Panc1 (cell line): ENCODE measurements around the gene CRY2. TPM values are rescaled to one million over a fixed set of nuclear protein-coding genes. Genes with fewer than 3 reads are reported as not detected.

Experiments used
- ATAC-seq: fragments of 200-7000 bp; cut with Tn5 transposase; 2 replicates; pipeline ENCODE4 v1.9.1; 2020; ENCODE audit warnings: mild to moderate bottlenecking, moderate library complexity
- BruUV-seq: library from RNA; stranded (reverse); fragments of 400-500 nt; replicated peaks from 2 replicates; lab custom pipeline; 2021; lab: Mats Ljungman, UMichigan
- CTCF ChIA-PET: fragments of 300-600 bp; sonication (Branson Sonifier 250); formaldehyde crosslinking; loops from one replicate; lab custom pipeline; 2022; ENCODE audit warnings: antibody characterized with exemption; lab: Charles Lee
- POLR2A ChIA-PET: fragments of 300-600 bp; sonication (Branson Sonifier 250); formaldehyde crosslinking; loops from one replicate; lab custom pipeline; 2022; ENCODE audit warnings: antibody characterized with exemption; lab: Charles Lee
- DNase-seq: peaks from one replicate; pipeline ENCODE4 v3.0.0-alpha.2; 2010; ENCODE audit warnings: low read depth, low spot score
- H3K27ac ChIP-seq: 2 replicates; pipeline ENCODE4 v1.5.1; 2011; ENCODE audit warnings: mild to moderate bottlenecking, low read length, inconsistent platforms
- H3K27me3 ChIP-seq: fragments of 200-500 bp; sonication (Bioruptor generic); 2 replicates; pipeline ENCODE4 v1.6.0; 2014; ENCODE audit warnings: low read length, inconsistent platforms; ENCODE audit not compliant: control insufficient read depth, insufficient read depth
- H3K36me3 ChIP-seq: fragments of 200-500 bp; sonication (Bioruptor generic); 2 replicates; pipeline ENCODE4 v1.5.1; 2014; ENCODE audit warnings: inconsistent platforms, mild to moderate bottlenecking, low read length, moderate library complexity; ENCODE audit not compliant: control insufficient read depth, insufficient read depth
- H3K4me1 ChIP-seq: 2 replicates; pipeline ENCODE4 v1.5.1; 2011; ENCODE audit warnings: inconsistent platforms, mild to moderate bottlenecking, low read length, moderate library complexity; ENCODE audit not compliant: control insufficient read depth, insufficient read depth
- H3K4me3 ChIP-seq, 2 experiments: 2 replicates each; pipeline ENCODE4 v1.5.1; 2011 to 2012; ENCODE audit warnings: low read depth in 2 of 2, low read length in 2 of 2, mild to moderate bottlenecking in 2 of 2, inconsistent platforms in 1 of 2, moderate library complexity in 1 of 2
- H3K9me3 ChIP-seq: fragments of 200-500 bp; sonication (Bioruptor generic); 2 replicates; pipeline ENCODE4 v1.5.1; 2014; ENCODE audit warnings: low read depth, mild to moderate bottlenecking, inconsistent platforms, low read length, moderate library complexity; ENCODE audit not compliant: control insufficient read depth, insufficient read depth
- CTCF ChIP-seq: fragments of 450-650 bp; IDR thresholded peaks from 2 replicates; pipeline ENCODE4 v1.5.1; 2017; ENCODE audit warnings: mild to moderate bottlenecking
- POLR2AphosphoS5 ChIP-seq: IDR thresholded peaks from 2 replicates; pipeline ENCODE4 v1.6.1; 2012; ENCODE audit warnings: mild to moderate bottlenecking, low read depth, low read length, moderate library complexity
- REST ChIP-seq, 2 experiments: IDR thresholded peaks; 2 replicates each; pipeline ENCODE4 v1.6.1; 2011 to 2012; ENCODE audit warnings: low read depth in 2 of 2, control low read depth in 1 of 2, low read length in 1 of 2, mild to moderate bottlenecking in 1 of 2, moderate library complexity in 1 of 2; ENCODE audit not compliant: insufficient read depth in 1 of 2
- SIN3A ChIP-seq: IDR thresholded peaks from 2 replicates; pipeline ENCODE4 v1.6.1; 2012; ENCODE audit warnings: low read depth, mild to moderate bottlenecking, low read length, moderate library complexity, borderline replicate concordance; ENCODE audit not compliant: insufficient read depth
- TCF7L2 ChIP-seq: IDR thresholded peaks from 2 replicates; pipeline ENCODE4 v1.6.1; 2011; ENCODE audit warnings: mild to moderate bottlenecking, low read depth, low read length, inconsistent platforms
- in situ Hi-C: cut with HindIII; loops from 2 replicates; pipeline ENCODE4 v1.10.0; 2016; ENCODE audit warnings: low sequenced_read_pairs, low pct_unique_long_range_greater_than_20kb
- intact Hi-C: fragments of 100-400 bp; cut with micrococcal nuclease; formaldehyde crosslinking; loops from one replicate; pipeline ENCODE4 v1.10.0; 2022; ENCODE audit not compliant: unreplicated experiment
- total RNA-seq: library from RNA; stranded (reverse); gene quantifications from one replicate; pipeline ENCODE4 v1.2.1, GENCODE V29; 2021; ENCODE audit not compliant: unreplicated experiment

The CRY2 gene
- total RNA-seq, 1 experiment from 2014 or later = 14.6 TPM

DNA sequence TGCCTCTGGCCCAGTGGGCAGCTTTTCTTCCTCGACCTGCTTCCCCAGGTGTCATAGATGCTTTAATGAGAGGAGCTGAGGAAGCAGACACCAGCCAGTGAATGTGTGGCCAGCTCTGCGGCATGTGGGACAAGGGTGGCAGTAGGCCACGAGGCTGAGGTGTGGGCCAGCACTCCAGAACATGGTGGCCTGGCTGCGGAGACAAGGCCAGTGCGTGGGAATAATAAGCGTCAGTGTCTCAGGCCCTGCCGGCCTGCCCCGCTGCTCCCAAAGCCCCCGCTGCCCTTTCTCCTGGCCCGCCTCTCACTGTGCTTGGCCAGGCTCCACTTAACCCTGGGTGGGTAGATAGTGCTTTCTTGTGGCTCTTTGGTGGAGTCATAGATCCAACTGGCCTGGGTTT lies 40.3 kb downstream of the CRY2 start:
- H3K27ac ChIP-seq = no peak overlapping the region
- H3K4me3 ChIP-seq = no peak overlapping the region
- in situ Hi-C loops = no loop called here
- no peaks in the 10 kb centered on the region for H3K9me3 ChIP-seq
- TF ChIP-seq TCF7L2 (no peak), POLR2AphosphoS5 (no peak), CTCF (no peak), REST (IDR thresholded peaks at IDR 0.05; ENCODE audit: insufficient read depth in 1 of 2, low read depth in 2 of 2, low read length in 1 of 2) (no peak)
- POLR2A ChIA-PET = no interaction called here
- no TSS peak for BruUV-seq
- no peaks in the 10 kb centered on the region for H3K4me1 ChIP-seq
- no peak for DNase-seq
- no peak for ATAC-seq
- H3K27me3 ChIP-seq = no peaks in the 10 kb centered on the region
- CTCF ChIA-PET = no interaction called here
- no peaks in the 10 kb centered on the region for H3K36me3 ChIP-seq
- intact Hi-C loops = no loop called here

- intact Hi-C loops (no loop called here), in situ Hi-C loops (no loop called here)
- CTCF ChIA-PET = interaction anchor here (0.6 kb wide), 1 partner anchor 445 kb away, joined by 5 read pairs; no protein-coding TSS in a partner anchor
- BruUV-seq = no TSS peak
- Histone ChIP-seq H3K27ac (no peak overlapping the region), H3K4me1 (no peaks in the 10 kb centered on the region), H3K27me3 (no peaks in the 10 kb centered on the region), H3K36me3 (no peaks in the 10 kb centered on the region), H3K9me3 (no peaks in the 10 kb centered on the region), H3K4me3 (no peak overlapping the region)
- POLR2A ChIA-PET = no interaction called here
- DNase-seq (no peak), ATAC-seq (no peak)
- TF ChIP-seq REST (IDR thresholded peaks at IDR 0.05; ENCODE audit: insufficient read depth in 1 of 2, low read depth in 2 of 2, low read length in 1 of 2) (no peak), TCF7L2 (no peak), CTCF (no peak), SIN3A (no peak), POLR2AphosphoS5 (no peak)
These were observed 42.3 kb downstream of the CRY2 start for GRCh38 chr11:45889555-45889954.
